KMS-11 (cell line): ENCODE data around the gene DNASE1L1.

ENCODE experiments used
- H2AFZ ChIP-seq: fragments of 200-600 bp; sonication (generic); 2 replicates; pipeline ENCODE4 v1.6.1; 2016; ENCODE audit warnings: antibody characterized with exemption, mixed run types, low read depth
- H3K27ac ChIP-seq: fragments of 200-600 bp; sonication (generic); 2 replicates; pipeline ENCODE4 v1.6.1; 2016; ENCODE audit warnings: mild to moderate bottlenecking, mixed run types
- H3K27me3 ChIP-seq: fragments of 200-600 bp; sonication (generic); 2 replicates; pipeline ENCODE4 v1.6.1; 2017; ENCODE audit warnings: mild to moderate bottlenecking, low read depth, mixed run types, moderate library complexity; ENCODE audit not compliant: insufficient read depth
- H3K36me3 ChIP-seq: fragments of 200-600 bp; sonication (generic); 2 replicates; pipeline ENCODE4 v1.6.1; 2017; ENCODE audit warnings: mild to moderate bottlenecking, mixed run types; ENCODE audit not compliant: insufficient read depth
- H3K4me1 ChIP-seq: fragments of 200-600 bp; sonication (generic); 2 replicates; pipeline ENCODE4 v1.6.1; 2016; ENCODE audit warnings: mild to moderate bottlenecking, low read depth, mixed run types; ENCODE audit not compliant: poor library complexity, severe bottlenecking
- H3K4me2 ChIP-seq: fragments of 200-600 bp; sonication (generic); 2 replicates; pipeline ENCODE4 v1.7.0; 2016; ENCODE audit warnings: mild to moderate bottlenecking, mixed run types
- H3K4me3 ChIP-seq: fragments of 200-600 bp; sonication (generic); IDR thresholded peaks from 2 replicates; pipeline ENCODE4 v1.6.1; 2017; ENCODE audit warnings: low read depth, low read length, mixed read lengths; ENCODE audit not compliant: insufficient read depth
- H3K79me2 ChIP-seq: fragments of 200-600 bp; sonication (generic); 2 replicates; pipeline ENCODE4 v1.6.1; 2016; ENCODE audit warnings: low read depth, mixed run types; ENCODE audit not compliant: insufficient read depth
- H3K9ac ChIP-seq: fragments of 200-600 bp; sonication (generic); 2 replicates; pipeline ENCODE4 v1.6.1; 2016; ENCODE audit warnings: mild to moderate bottlenecking, mixed run types
- H4K20me1 ChIP-seq: fragments of 200-600 bp; sonication (generic); 2 replicates; pipeline ENCODE4 v1.6.1; 2016; ENCODE audit warnings: mild to moderate bottlenecking, mixed run types; ENCODE audit not compliant: insufficient read depth
- TF ChIP-seq, protein P1 (sequence below): fragments of 200-600 bp; sonication (generic); conservative IDR thresholded peaks from 2 replicates; pipeline ENCODE4 v1.6.1; 2017; ENCODE audit warnings: low read depth, mild to moderate bottlenecking, antibody characterized with exemption, low read length, moderate library complexity, mixed read lengths

Gene DNASE1L1, protein sequence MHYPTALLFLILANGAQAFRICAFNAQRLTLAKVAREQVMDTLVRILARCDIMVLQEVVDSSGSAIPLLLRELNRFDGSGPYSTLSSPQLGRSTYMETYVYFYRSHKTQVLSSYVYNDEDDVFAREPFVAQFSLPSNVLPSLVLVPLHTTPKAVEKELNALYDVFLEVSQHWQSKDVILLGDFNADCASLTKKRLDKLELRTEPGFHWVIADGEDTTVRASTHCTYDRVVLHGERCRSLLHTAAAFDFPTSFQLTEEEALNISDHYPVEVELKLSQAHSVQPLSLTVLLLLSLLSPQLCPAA

GRCh38 chrX:154409222-154409871, at the start of gene DNASE1L1:
TSS of gene DNASE1L1 (minus strand) at chrX:154409254. CDS start at chrX:154405568, 3,686 bp downstream.
- Histone ChIP-seq H3K9ac (no peak within 1 kb of the TSS), H3K4me3 (no peak within 1 kb of the TSS), H3K27me3 (no peaks in the 10 kb centered on the region), H3K4me2 (no peak within 1 kb of the TSS), H4K20me1 (no peaks in the 10 kb centered on the region), H3K36me3 (no peaks in the 10 kb centered on the region), H3K27ac (no peak within 1 kb of the TSS), H3K79me2 (no peaks in the 10 kb centered on the region), H2AFZ (no peak within 1 kb of the TSS), H3K4me1 (peaks cover 15% of the 10 kb centered on the region)
- TF ChIP-seq, protein P1, sequence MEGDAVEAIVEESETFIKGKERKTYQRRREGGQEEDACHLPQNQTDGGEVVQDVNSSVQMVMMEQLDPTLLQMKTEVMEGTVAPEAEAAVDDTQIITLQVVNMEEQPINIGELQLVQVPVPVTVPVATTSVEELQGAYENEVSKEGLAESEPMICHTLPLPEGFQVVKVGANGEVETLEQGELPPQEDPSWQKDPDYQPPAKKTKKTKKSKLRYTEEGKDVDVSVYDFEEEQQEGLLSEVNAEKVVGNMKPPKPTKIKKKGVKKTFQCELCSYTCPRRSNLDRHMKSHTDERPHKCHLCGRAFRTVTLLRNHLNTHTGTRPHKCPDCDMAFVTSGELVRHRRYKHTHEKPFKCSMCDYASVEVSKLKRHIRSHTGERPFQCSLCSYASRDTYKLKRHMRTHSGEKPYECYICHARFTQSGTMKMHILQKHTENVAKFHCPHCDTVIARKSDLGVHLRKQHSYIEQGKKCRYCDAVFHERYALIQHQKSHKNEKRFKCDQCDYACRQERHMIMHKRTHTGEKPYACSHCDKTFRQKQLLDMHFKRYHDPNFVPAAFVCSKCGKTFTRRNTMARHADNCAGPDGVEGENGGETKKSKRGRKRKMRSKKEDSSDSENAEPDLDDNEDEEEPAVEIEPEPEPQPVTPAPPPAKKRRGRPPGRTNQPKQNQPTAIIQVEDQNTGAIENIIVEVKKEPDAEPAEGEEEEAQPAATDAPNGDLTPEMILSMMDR = no peak

DNA sequence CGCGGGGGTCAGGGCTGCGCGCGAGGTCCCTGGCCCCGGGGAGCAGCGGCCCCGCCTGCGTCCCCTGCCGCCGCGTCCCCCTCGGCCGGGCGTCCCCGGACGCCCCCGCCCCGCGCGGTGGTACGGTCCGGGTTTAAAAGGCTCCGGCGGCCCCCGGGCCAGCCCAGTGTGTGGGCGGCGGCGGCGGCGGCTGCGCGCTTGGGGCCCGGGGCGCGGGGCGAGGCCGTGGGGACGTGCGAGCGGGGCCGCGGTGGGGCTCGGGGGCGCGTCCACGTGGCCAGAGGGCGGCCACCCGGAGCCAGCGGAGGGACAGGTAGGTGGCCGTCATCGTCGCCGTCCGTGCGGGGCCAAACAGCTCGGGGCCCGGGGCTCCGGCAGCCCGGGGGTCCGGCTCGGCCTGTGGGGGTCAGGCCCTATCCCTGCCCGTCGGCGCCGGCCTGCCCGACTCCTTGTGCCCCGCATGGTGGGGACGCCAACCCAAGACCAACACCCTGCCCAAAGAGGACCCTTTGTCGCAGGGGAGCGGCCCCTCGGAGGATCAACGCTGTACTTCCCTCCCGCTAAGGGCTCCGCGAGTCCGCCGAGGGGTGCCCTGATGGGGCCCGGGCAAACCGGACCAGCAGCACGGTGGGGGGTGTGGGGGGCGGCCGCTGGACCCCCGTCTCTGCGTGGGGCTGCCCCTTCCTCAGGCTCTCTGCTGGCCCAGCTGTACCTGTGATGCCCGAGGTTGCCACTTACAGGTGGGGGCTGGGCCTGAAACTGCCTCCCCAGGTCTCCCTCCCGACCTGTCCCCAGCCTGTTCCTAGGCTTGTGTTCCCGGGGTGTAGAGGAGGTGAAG, 49.3 kb upstream of the DNASE1L1 start, which contains the start of gene PLXNA3:
Gene PLXNA3, plus strand, starts transcription at position 166 of the 838 bp plus-strand sequence. CDS start 1,903 bp downstream, outside the sequence.
- no peak within 1 kb of the TSS for H3K4me3 ChIP-seq
- peak within 1 kb of the TSS; percentile 66 for H3K4me2 ChIP-seq
- H3K79me2 ChIP-seq = no peaks in the 10 kb centered on the region
- peaks cover 4% of the 10 kb centered on the region for H3K4me1 ChIP-seq
- TF ChIP-seq, protein P1 = no peak
- no peak within 1 kb of the TSS for H3K27ac ChIP-seq
- peak within 1 kb of the TSS; percentile 66 for H2AFZ ChIP-seq
- H4K20me1 ChIP-seq = no peaks in the 10 kb centered on the region
- H3K36me3 ChIP-seq = no peaks in the 10 kb centered on the region
- no peaks in the 10 kb centered on the region for H3K27me3 ChIP-seq
- no peak within 1 kb of the TSS; the same call in 1 of the 2 replicates for H3K9ac ChIP-seq

DNA sequence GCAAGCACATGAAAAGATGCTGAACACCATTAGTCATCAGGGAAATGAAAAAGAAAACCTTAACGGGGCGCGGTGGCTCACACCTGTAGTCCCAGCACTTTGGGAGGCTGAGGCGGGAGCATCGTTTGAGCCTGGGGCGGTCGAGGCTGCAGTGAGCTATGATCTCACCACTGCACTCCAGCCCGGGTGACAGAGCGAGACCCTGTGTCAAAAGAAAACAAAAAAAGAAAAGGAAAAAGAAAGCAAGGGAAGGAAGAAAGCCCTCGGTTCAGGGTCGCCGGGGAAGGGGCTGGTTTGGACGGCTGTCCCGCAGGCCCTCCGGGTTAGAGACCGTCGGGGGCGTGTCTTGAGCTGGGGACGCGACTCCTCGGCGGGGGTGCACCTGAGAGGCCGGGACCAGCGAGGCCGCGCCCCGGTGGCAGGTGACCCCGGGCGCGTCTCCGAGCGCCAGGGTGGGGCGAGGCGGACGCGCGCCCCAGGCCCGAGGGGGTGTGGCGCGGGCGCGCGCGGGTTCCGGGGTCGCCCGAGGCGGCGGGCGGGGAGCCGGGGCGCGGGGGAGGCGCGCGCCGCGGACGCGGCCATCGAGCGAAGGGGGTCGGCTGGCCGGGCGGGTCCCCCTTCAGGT, 48.5 kb upstream of the DNASE1L1 start:
- Histone ChIP-seq H3K4me2 (peak overlapping the region; percentile 36; the same call in 1 of the 2 replicates), H3K4me1 (peaks cover 4% of the 10 kb centered on the region), H3K4me3 (no peak overlapping the region), H4K20me1 (no peaks in the 10 kb centered on the region), H3K79me2 (no peaks in the 10 kb centered on the region), H2AFZ (peak overlapping the region; percentile 66), H3K27ac (no peak overlapping the region), H3K27me3 (no peaks in the 10 kb centered on the region), H3K36me3 (no peaks in the 10 kb centered on the region), H3K9ac (no peak overlapping the region; the same call in 1 of the 2 replicates)
- TF ChIP-seq, protein P1 = no peak

GRCh38 chrX:154452823-154453222, 43.8 kb upstream of the DNASE1L1 start:
- H3K36me3 ChIP-seq = no peaks in the 10 kb centered on the region
- TF ChIP-seq, protein P1 = no peak

More at GRCh38 chrX:154452823-154453222, 43.8 kb upstream of the DNASE1L1 start:
- peaks cover 4% of the 10 kb centered on the region for H3K4me1 ChIP-seq
- H3K4me2 ChIP-seq = no peak overlapping the region
- H3K27me3 ChIP-seq = no peaks in the 10 kb centered on the region
- H2AFZ ChIP-seq = no peak overlapping the region
- H4K20me1 ChIP-seq = no peaks in the 10 kb centered on the region
- H3K79me2 ChIP-seq = no peaks in the 10 kb centered on the region
- H3K27ac ChIP-seq = no peak overlapping the region
- no peak overlapping the region for H3K4me3 ChIP-seq
- H3K9ac ChIP-seq = no peak overlapping the region
